B cell (primary cell): ENCODE data around the gene ABL1.

Experiments
- EZH2 ChIP-seq: IDR thresholded peaks from 2 replicates; pipeline ENCODE4 v1.6.1; 2012; ENCODE audit warnings: borderline replicate concordance, low read depth, mild to moderate bottlenecking, moderate library complexity, low read length; ENCODE audit not compliant: insufficient read depth, poor library complexity, severe bottlenecking
- TF ChIP-seq, protein P1 (sequence below): fragments of 200-600 bp; IDR thresholded peaks from one replicate; pipeline ENCODE4 v1.8.0; 2022; ENCODE audit warnings: antibody characterized with exemption, mild to moderate bottlenecking

GRCh38 chr9:130921300-130921988 is 86.4 kb downstream of the ABL1 start:
- TF ChIP-seq, protein P1, sequence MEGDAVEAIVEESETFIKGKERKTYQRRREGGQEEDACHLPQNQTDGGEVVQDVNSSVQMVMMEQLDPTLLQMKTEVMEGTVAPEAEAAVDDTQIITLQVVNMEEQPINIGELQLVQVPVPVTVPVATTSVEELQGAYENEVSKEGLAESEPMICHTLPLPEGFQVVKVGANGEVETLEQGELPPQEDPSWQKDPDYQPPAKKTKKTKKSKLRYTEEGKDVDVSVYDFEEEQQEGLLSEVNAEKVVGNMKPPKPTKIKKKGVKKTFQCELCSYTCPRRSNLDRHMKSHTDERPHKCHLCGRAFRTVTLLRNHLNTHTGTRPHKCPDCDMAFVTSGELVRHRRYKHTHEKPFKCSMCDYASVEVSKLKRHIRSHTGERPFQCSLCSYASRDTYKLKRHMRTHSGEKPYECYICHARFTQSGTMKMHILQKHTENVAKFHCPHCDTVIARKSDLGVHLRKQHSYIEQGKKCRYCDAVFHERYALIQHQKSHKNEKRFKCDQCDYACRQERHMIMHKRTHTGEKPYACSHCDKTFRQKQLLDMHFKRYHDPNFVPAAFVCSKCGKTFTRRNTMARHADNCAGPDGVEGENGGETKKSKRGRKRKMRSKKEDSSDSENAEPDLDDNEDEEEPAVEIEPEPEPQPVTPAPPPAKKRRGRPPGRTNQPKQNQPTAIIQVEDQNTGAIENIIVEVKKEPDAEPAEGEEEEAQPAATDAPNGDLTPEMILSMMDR = no peak
- TF ChIP-seq EZH2 = no peak
